GM12878 (cell line): Measurements from ENCODE around the gene IL37. TPM values are rescaled to one million over a fixed set of nuclear protein-coding genes. Genes with fewer than 3 reads are reported as not detected.

Experiments
- ATAC-seq: fragments of 200-7000 bp; cut with Tn5 transposase; 3 replicates; pipeline ENCODE4 v1.9.1; 2020; ENCODE audit warnings: mild to moderate bottlenecking, moderate library complexity
- BruUV-seq: library from RNA; stranded (reverse); fragments of 400-500 nt; replicated peaks from 2 replicates; lab custom pipeline; 2021; lab: Mats Ljungman, UMichigan
- CTCF ChIA-PET: fragments of 300-600 bp; sonication (Branson Sonifier 250); formaldehyde crosslinking; extraction: SDS; loops from one replicate; lab custom pipeline; 2021; ENCODE audit warnings: inconsistent platforms; lab: Yijun Ruan, JAX
- POLR2A ChIA-PET: fragments of 350-600 bp; formaldehyde crosslinking; extraction: SDS; loops from one replicate; lab custom pipeline; 2021; ENCODE audit warnings: inconsistent platforms; lab: Charles Lee
- RAD21 ChIA-PET: fragments of 300-600 bp; sonication (Branson Sonifier 250); formaldehyde crosslinking; loops from one replicate; lab custom pipeline; 2023; ENCODE audit warnings: antibody characterized with exemption; ENCODE audit not compliant: unreplicated experiment; lab: Charles Lee
- SMC1A ChIA-PET: fragments of 300-600 bp; sonication (Branson Sonifier 250); formaldehyde crosslinking; loops from one replicate; lab custom pipeline; 2023; ENCODE audit not compliant: unreplicated experiment, uncharacterized antibody; lab: Charles Lee
- DNase-seq: peaks from one replicate; pipeline ENCODE4 v3.0.0-alpha.2; 2011; ENCODE audit warnings: low read depth, low spot score
- FAIRE-seq: peaks from 3 replicates; lab custom pipeline; 2011; peaks lifted over from hg19 to GRCh38; lab: Jason Lieb, UNC
- H2AFZ ChIP-seq: 2 replicates; pipeline ENCODE4 v1.6.0; 2011; ENCODE audit warnings: low read depth, low read length, control low read depth; ENCODE audit not compliant: control insufficient read depth
- H3K27ac ChIP-seq: 2 replicates; pipeline ENCODE4 v1.5.1; 2011; ENCODE audit warnings: control low read depth; ENCODE audit not compliant: control insufficient read depth, insufficient read depth
- H3K27me3 ChIP-seq, 2 experiments: replicated peaks in 1 of 2; 2 replicates each; pipeline versions ENCODE4 v1.6.0 to v1.6.1; 2011; ENCODE audit warnings: low read length in 1 of 2; ENCODE audit not compliant: control insufficient read depth in 2 of 2, insufficient read depth in 2 of 2
- H3K36me3 ChIP-seq, 2 experiments: 2 replicates each; pipeline ENCODE4 v1.5.1; 2011; ENCODE audit warnings: low read length in 1 of 2; ENCODE audit not compliant: control insufficient read depth in 2 of 2, insufficient read depth in 2 of 2
- H3K4me1 ChIP-seq: 2 replicates; pipeline ENCODE4 v1.6.1; 2011; ENCODE audit warnings: mild to moderate bottlenecking, low read length, moderate library complexity, mixed read lengths; ENCODE audit not compliant: control insufficient read depth, insufficient read depth
- H3K4me2 ChIP-seq: 2 replicates; pipeline ENCODE4 v1.6.0; 2011; ENCODE audit warnings: control low read depth; ENCODE audit not compliant: control insufficient read depth, insufficient read depth
- H3K4me3 ChIP-seq: fragments of 200-600 bp; sonication (generic); 2 replicates; pipeline ENCODE4 v1.5.1; 2016
- H3K79me2 ChIP-seq: 2 replicates; pipeline ENCODE4 v1.6.0; 2011; ENCODE audit warnings: low read length; ENCODE audit not compliant: control insufficient read depth, insufficient read depth
- H3K9ac ChIP-seq: 2 replicates; pipeline ENCODE4 v1.8.0; 2011; ENCODE audit warnings: low read length, control low read depth, mixed read lengths; ENCODE audit not compliant: control insufficient read depth, insufficient read depth
- H3K9me3 ChIP-seq: replicated peaks from 3 replicates; pipeline ENCODE4 v1.5.1; 2011; ENCODE audit warnings: mild to moderate bottlenecking, low read length; ENCODE audit not compliant: control insufficient read depth, insufficient read depth
- H4K20me1 ChIP-seq: 2 replicates; pipeline ENCODE4 v1.6.0; 2011; ENCODE audit not compliant: control insufficient read depth, insufficient read depth
- ESRRA ChIP-seq: IDR thresholded peaks from 2 replicates; pipeline ENCODE4 v1.6.1; 2012; ENCODE audit warnings: mild to moderate bottlenecking, low read length, improper control_type of control experiment
- RUNX3 ChIP-seq: IDR thresholded peaks from 2 replicates; pipeline ENCODE4 v1.6.1; 2012; ENCODE audit warnings: low read length, inconsistent platforms
- SPI1 ChIP-seq: IDR thresholded peaks from 2 replicates; pipeline ENCODE4 v1.6.1; 2011; ENCODE audit warnings: low read depth, mild to moderate bottlenecking, low read length, moderate library complexity, borderline replicate concordance; ENCODE audit not compliant: insufficient read depth
- TCF3 ChIP-seq: IDR thresholded peaks from 2 replicates; pipeline ENCODE4 v1.6.1; 2012; ENCODE audit warnings: low read depth, mild to moderate bottlenecking, low read length, borderline replicate concordance; ENCODE audit not compliant: insufficient read depth
- ZNF207 ChIP-seq: fragments of 450-650 bp; IDR thresholded peaks from 2 replicates; pipeline ENCODE4 v1.6.1; 2014; ENCODE audit warnings: antibody characterized with exemption, mild to moderate bottlenecking, borderline replicate concordance
- WGBS: methylation state at CpG from one replicate; pipeline ENCODE4 v1.1.6; 2016; ENCODE audit warnings: low lambda C conversion rate; ENCODE audit not compliant: insufficient replicate concordance, insufficient coverage; ENCODE audit errors: missing lambda C conversion rate; 5-methylcytosine and 5-hydroxymethylcytosine counted together
- in situ Hi-C: fragments of 300-500 bp; cut with MboI; formaldehyde crosslinking; loops from 9 replicates; pipeline ENCODE4 v1.14.3; 2018; ENCODE audit warnings: mixed read lengths
- intact Hi-C: fragments of 100-400 bp; cut with micrococcal nuclease; formaldehyde crosslinking; loops from one replicate; pipeline ENCODE4 v1.14.2; 2022; ENCODE audit not compliant: unreplicated experiment
- polyA plus RNA-seq, 11 experiments: library from polyadenylated mRNA; depleted of rRNA in 4 of 11; unstranded in 6 of 11; stranded (reverse) in 5 of 11; fragments of >200 nt; fragmentation: Nextera tagmentation in 4 of 11; fragmentation: Illumina TruSeq in 1 of 11; extraction: Ambion mirVana in 4 of 11; extraction: Trizol in 1 of 11; gene quantifications; 1 replicate in 1 of 11; 2 replicates in 10 of 11; pipeline versions ENCODE4 v1.2.1 to v1.2.3, GENCODE V29; 2011 to 2016; ENCODE audit warnings: inconsistent platforms in 2 of 11, missing spikeins in 2 of 11, low read depth in 1 of 11
- total RNA-seq, 4 experiments: library from RNA; depleted of rRNA in 3 of 4; stranded (reverse); fragments of >200 nt in 3 of 4; fragmentation: Illumina TruSeq in 1 of 4; extraction: Trizol in 1 of 4; gene quantifications; 2 replicates each; pipeline versions ENCODE4 v1.2.1 to v1.2.3, GENCODE V29; 2013 to 2021
- TF ChIP-seq, protein P1 (sequence below): fragments of 450-650 bp; formaldehyde crosslinking; IDR thresholded peaks from 2 replicates; pipeline ENCODE4 v1.5.0; 2022; ENCODE audit warnings: mild to moderate bottlenecking, missing genetic modification characterization
- TF ChIP-seq, protein P2 (sequence below): fragments of 450-650 bp; IDR thresholded peaks from 2 replicates; pipeline ENCODE4 v1.6.1; 2017; ENCODE audit warnings: mild to moderate bottlenecking

The IL37 gene
- total and polyA plus RNA-seq, 10 of the 15 experiments (the other 5 are each of a cell fraction or from before 2014, with no cell fraction given): 0.41 to 0.54 TPM; not detected in 8

DNA sequence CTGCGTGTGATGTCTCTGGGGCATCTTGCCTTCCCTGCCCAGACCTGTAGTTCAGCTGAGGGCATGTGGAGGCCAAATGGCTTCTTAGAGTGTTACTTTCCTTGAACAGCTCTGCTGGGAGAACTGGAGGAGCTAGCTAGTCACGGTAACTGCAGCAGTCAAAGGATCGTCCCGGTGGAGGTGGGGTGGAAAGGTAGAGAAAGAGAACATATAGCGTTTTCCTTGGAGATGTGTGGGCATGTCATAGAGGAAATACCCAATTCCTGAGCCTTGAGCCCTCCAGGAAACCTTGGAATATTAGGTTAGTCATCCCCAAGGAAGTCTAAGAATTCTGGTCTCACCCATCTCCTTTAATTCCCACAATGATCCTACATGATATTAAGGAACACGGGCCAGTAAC, 33.5 kb upstream of the IL37 start (continued):
- TF ChIP-seq, protein P1, sequence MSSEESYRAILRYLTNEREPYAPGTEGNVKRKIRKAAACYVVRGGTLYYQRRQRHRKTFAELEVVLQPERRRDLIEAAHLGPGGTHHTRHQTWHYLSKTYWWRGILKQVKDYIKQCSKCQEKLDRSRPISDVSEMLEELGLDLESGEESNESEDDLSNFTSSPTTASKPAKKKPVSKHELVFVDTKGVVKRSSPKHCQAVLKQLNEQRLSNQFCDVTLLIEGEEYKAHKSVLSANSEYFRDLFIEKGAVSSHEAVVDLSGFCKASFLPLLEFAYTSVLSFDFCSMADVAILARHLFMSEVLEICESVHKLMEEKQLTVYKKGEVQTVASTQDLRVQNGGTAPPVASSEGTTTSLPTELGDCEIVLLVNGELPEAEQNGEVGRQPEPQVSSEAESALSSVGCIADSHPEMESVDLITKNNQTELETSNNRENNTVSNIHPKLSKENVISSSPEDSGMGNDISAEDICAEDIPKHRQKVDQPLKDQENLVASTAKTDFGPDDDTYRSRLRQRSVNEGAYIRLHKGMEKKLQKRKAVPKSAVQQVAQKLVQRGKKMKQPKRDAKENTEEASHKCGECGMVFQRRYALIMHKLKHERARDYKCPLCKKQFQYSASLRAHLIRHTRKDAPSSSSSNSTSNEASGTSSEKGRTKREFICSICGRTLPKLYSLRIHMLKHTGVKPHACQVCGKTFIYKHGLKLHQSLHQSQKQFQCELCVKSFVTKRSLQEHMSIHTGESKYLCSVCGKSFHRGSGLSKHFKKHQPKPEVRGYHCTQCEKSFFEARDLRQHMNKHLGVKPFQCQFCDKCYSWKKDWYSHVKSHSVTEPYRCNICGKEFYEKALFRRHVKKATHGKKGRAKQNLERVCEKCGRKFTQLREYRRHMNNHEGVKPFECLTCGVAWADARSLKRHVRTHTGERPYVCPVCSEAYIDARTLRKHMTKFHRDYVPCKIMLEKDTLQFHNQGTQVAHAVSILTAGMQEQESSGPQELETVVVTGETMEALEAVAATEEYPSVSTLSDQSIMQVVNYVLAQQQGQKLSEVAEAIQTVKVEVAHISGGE: no peak
- TF ChIP-seq, all 136 proteins: peak for 0

DNA sequence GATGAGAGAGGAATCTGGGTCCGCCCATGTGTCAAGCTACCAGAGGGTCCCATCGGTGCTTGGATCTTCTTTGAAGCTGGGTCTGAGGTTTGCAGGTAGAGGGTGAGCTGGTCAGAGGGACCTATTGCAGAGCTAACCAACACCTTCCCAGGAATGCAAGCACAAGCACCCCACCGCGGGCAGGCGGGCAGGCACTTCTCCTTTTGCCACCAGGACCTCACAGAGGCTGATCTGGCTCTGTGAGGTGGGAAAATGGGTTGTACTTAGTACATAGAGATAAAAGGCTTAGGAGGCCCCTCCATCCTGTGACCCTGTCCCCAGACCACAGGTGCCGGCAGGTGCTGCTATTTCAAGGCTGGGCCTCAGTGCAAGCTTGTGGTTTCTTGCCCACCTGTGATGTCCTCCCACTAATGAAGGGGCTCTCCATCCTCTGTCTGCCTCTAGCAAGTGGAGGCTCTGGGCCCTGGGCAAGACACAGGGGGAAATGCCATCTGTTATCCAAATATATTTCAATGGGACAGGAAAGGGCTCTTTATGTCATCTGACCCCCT, 31.4 kb upstream of the IL37 start:
- 78% methylated on average over 5 of the region's 6 CpGs for WGBS
- in situ Hi-C loops (loop anchor here (5.0 kb wide), 1 partner anchor 127 kb away; no protein-coding TSS in a partner anchor), intact Hi-C loops (loop anchor here (2.0 kb wide), 3 partner anchors 39 to 75 kb away; no protein-coding TSS in a partner anchor)
- H3K9ac ChIP-seq: no peak overlapping the region
- no peaks in the 10 kb centered on the region for H4K20me1 ChIP-seq
- H3K79me2 ChIP-seq: no peaks in the 10 kb centered on the region
- RAD21 ChIA-PET: interaction anchor here (1.1 to 11.8 kb wide), 7 partner anchors 43 to 172 kb away, joined by 3 to 281 read pairs (median 4); partner anchors contain the start of gene IL1B
- no peaks in the 10 kb centered on the region for H3K36me3 ChIP-seq
- no peak overlapping the region for H3K4me3 ChIP-seq
- FAIRE-seq: no peak
- peak overlapping the region; percentile 56 for H3K4me2 ChIP-seq
- H3K4me1 ChIP-seq: peaks cover 28% of the 10 kb centered on the region
- H3K27ac ChIP-seq: 0 out of 2 replicates have a peak overlapping the region, but pooled peaks have one; percentile 75
- POLR2A ChIA-PET: interaction anchor here (0.6 to 1.6 kb wide), 6 partner anchors 41 to 779 kb away, joined by 3 to 4 read pairs (median 3); no protein-coding TSS in a partner anchor
- peak overlapping the region; percentile 40 for H2AFZ ChIP-seq
- H3K9me3 ChIP-seq: no peaks in the 10 kb centered on the region
- no peak for DNase-seq
- SMC1A ChIA-PET: interaction anchor here (0.6 to 12.1 kb wide), 12 partner anchors 9 to 151 kb away, joined by 3 to 362 read pairs (median 8); partner anchors contain the start of gene IL1B
- CTCF ChIA-PET: interaction anchor here (0.6 to 12.0 kb wide), 10 partner anchors 8 to 132 kb away, joined by 3 to 496 read pairs (median 3); no protein-coding TSS in a partner anchor
- no peaks in the 10 kb centered on the region for H3K27me3 ChIP-seq
- no peak for ATAC-seq
- TF ChIP-seq, protein P2, sequence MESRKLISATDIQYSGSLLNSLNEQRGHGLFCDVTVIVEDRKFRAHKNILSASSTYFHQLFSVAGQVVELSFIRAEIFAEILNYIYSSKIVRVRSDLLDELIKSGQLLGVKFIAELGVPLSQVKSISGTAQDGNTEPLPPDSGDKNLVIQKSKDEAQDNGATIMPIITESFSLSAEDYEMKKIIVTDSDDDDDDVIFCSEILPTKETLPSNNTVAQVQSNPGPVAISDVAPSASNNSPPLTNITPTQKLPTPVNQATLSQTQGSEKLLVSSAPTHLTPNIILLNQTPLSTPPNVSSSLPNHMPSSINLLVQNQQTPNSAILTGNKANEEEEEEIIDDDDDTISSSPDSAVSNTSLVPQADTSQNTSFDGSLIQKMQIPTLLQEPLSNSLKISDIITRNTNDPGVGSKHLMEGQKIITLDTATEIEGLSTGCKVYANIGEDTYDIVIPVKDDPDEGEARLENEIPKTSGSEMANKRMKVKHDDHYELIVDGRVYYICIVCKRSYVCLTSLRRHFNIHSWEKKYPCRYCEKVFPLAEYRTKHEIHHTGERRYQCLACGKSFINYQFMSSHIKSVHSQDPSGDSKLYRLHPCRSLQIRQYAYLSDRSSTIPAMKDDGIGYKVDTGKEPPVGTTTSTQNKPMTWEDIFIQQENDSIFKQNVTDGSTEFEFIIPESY: 0 out of 2 replicates have a peak, but pooled peaks have one; percentile 51
- TF ChIP-seq RUNX3 (peak; percentile 76), TCF3 (0 out of 2 replicates have a peak, but pooled peaks have one; percentile 13), SPI1 (peak; percentile 72), ZNF207 (no peak), ESRRA (no peak)
- no TSS peak for BruUV-seq
